Ectodermal cell (in vitro differentiated cells): ENCODE data around the gene CPLANE2.

Source experiments
- H3K27ac ChIP-seq: 2 replicates; pipeline ENCODE4 v1.7.0; 2013; ENCODE audit warnings: mild to moderate bottlenecking, low read depth, low read length; ENCODE audit not compliant: insufficient read depth, poor library complexity, severe bottlenecking
- H3K27me3 ChIP-seq: 2 replicates; pipeline ENCODE4 v1.7.0; 2013; ENCODE audit warnings: mild to moderate bottlenecking, low read length; ENCODE audit not compliant: insufficient read depth, control insufficient read depth, poor library complexity, severe bottlenecking
- H3K36me3 ChIP-seq: one replicate; pipeline ENCODE4 v1.7.0; 2013; ENCODE audit warnings: low read length; ENCODE audit not compliant: control insufficient read depth, insufficient read depth
- H3K4me1 ChIP-seq: one replicate; pipeline ENCODE4 v1.7.0; 2013; ENCODE audit warnings: low read length; ENCODE audit not compliant: control insufficient read depth, insufficient read depth
- H3K4me3 ChIP-seq: 2 replicates; pipeline ENCODE4 v1.7.0; 2013; ENCODE audit warnings: low read depth, low read length, control low read depth; ENCODE audit not compliant: insufficient read depth
- H3K9me3 ChIP-seq: 2 replicates; pipeline ENCODE4 v1.7.0; 2013; ENCODE audit warnings: mild to moderate bottlenecking, low read length, moderate library complexity; ENCODE audit not compliant: control insufficient read depth
- WGBS, 2 experiments: methylation state at CpG; one replicate each; pipeline ENCODE4 v1.1.7; 2013; ENCODE audit warnings: missing lambda C conversion rate in 2 of 2; 5-methylcytosine and 5-hydroxymethylcytosine counted together

CPLANE2 gene

DNA sequence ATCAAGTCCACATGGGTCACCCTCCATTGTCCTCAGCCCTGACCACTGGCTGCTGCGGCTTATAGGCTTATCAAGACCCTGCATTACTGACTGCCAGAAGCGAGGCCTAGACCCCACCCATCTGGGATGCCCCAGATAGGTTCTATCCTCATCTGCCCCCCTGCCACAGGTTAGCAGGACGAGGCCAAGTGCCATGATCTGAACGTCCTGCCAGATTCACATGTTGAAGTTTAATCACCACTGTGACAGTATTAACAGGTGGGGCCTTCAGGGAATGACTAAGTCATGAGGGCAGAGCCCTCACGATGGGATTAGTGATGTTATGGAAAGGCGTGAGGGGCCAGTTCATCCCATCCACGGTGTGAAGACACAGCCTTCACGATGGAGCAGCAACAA lies 6.2 kb upstream of the CPLANE2 start:
- H3K4me1 ChIP-seq = no peaks in the 10 kb centered on the region
- no peak overlapping the region for H3K27ac ChIP-seq
- H3K4me3 ChIP-seq = no peak overlapping the region
- no peaks in the 10 kb centered on the region for H3K27me3 ChIP-seq
- 88 to 93% methylated on average over 8 of the region's 8 CpGs for WGBS, 2 experiments
- H3K36me3 ChIP-seq = no peaks in the 10 kb centered on the region
- H3K9me3 ChIP-seq = no peaks in the 10 kb centered on the region

DNA sequence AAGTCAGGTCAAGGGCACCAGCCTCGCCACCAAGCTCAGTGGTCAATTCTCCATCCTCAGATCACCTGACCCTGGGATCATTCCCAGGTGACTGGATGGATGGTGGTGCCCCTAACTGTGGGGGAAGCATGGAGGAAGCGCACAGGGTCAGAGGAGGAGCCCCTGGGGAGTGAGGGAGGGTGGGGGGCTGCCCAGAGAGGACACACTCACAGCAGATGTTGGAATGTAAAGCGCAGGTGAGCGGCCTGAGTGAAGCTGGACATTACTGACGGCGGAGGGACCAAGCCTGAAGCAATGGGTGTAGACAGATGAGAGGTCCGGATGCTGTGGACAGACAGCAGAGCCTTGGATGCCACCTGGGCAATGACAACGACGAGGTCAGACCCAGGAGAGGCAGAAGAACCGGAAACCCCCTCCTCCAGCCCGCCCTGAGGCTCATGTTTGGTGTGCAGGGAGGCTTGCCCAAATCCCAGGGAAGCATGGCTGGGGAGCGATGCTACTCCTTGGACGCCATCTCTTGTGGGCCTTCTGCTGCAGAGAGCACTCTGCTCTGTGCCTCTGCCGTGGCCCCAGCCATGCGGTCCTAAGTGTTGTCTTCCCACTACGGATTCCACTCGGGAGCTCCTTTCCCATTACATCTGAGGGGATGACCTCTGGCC lies 5.7 kb upstream of the CPLANE2 start:
- WGBS, 2 experiments = 92 to 95% methylated on average over 17 of the region's 17 CpGs
- Histone ChIP-seq H3K27ac (no peak overlapping the region), H3K27me3 (no peaks in the 10 kb centered on the region), H3K4me1 (peaks cover 1% of the 10 kb centered on the region), H3K4me3 (no peak overlapping the region), H3K9me3 (no peaks in the 10 kb centered on the region), H3K36me3 (no peaks in the 10 kb centered on the region)

DNA sequence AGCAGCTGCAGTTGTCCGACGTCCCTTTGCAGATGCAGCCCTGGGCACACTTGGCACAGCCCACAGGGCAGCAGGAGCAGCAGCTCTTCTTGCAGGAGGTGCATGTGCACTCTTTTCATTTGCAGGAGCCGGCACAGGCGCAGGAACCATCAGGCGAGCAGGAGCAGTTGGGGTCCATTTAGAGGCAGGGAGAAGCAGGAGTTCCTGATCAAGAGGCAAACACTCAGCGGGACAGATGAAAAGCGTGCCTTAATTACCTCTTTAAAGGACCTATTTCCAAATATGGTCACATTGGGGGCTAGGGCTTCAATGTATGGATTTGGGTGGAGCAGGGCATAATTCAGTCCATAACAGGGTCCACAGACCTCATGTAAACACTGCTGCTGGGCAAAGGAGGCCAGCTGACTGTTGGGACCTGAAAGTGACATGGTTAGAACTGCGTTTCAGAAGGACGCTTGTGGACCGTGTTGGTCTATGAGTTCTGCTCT lies 4.3 kb upstream of the CPLANE2 start:
- 82 to 83% methylated on average over 10 of the region's 10 CpGs for WGBS, 2 experiments
- Histone ChIP-seq H3K4me3 (no peak overlapping the region), H3K4me1 (peaks cover 9% of the 10 kb centered on the region), H3K27me3 (peaks cover 4% of the 10 kb centered on the region), H3K36me3 (no peaks in the 10 kb centered on the region), H3K9me3 (no peaks in the 10 kb centered on the region), H3K27ac (no peak overlapping the region)

DNA sequence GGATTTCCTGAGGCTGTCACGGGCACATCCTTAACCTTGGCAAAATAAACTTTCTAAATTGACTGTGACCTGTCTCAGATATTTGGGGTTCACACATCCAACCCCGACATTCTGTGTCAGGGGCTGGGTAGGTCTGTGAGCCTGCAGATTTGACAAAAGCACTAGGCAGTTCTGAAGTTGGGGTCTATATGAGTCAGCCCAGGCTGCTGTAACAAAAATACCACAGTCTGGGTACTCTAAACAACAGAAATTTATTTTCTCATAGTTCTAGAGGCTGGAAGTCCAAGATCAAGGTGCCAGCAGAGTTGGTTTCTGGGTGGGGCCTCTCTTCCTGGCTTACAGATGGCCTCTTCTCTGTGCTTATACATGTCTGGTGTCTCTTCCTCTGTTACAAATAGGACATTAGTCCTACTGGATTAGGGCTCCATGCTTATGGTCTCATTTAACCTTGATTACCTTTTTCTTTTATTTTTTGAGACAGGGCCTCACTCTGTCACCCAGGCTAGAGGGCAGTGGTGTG lies 3.0 kb upstream of the CPLANE2 start:
- Histone ChIP-seq H3K27me3 (peaks cover 5% of the 10 kb centered on the region), H3K4me1 (peaks cover 10% of the 10 kb centered on the region), H3K27ac (no peak overlapping the region), H3K4me3 (no peak overlapping the region), H3K9me3 (no peaks in the 10 kb centered on the region), H3K36me3 (no peaks in the 10 kb centered on the region)
- 93 to 97% methylated on average over 2 of the region's 2 CpGs for WGBS, 2 experiments

DNA sequence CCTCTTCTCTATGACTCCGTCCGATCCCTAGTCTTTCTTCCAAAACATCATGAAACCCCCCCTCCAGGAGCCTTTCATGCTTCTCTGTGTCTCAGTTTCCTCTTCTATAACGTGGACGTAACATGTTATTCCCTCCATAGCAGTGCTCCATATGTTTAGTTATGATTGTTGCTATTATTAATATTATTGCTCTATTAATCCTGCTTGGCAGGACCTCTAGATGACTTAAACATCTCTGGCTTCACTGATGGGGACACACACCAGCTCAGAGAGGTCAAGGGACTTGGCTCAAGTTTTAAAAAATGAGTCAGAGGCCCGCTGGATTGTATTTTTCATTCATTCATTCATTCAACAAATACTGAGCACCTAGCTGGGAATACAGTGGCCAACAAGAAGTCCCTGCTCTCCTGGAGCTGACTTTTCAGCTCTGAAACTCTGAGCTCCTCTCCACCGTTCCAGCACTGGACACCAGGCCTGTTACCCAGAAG lies 404 bp upstream of the CPLANE2 start:
- peak overlapping the region; percentile 72 for H3K4me3 ChIP-seq
- H3K4me1 ChIP-seq = peaks cover 10% of the 10 kb centered on the region
- H3K27ac ChIP-seq = no peak overlapping the region
- peaks cover 5% of the 10 kb centered on the region for H3K27me3 ChIP-seq
- H3K9me3 ChIP-seq = no peaks in the 10 kb centered on the region
- H3K36me3 ChIP-seq = no peaks in the 10 kb centered on the region
- WGBS, 2 experiments = 45 to 49% methylated on average over 4 to 5 of the region's 6 CpGs

DNA sequence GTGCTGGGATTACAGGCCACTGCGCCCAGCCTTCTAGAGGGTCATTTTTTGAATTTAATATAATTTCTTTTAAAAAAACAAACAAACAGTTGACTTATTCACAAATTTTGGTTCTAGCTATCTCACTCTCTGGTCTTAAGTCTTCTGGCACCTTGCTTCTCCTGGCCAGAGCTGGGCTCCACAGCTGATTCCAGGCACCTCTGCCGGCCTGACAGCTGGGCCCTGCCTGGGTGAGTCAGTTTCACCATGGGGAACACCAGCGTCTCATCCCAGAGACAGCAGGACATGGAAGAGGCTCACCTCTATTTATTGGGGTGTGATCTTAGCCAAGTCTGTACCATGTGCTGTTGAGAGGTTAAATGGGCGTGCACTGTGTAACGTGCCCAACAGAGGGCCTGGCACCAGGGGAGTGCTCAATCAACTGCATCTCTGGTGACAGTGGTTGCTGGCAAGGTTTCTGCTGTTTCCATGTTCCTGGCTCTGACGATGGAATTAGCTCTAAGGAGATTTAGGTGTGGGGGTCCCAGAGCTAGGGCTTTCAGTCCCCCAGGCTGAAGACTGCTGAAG lies 956 bp downstream of the CPLANE2 start:
- Histone ChIP-seq H3K27ac (no peak overlapping the region), H3K9me3 (no peaks in the 10 kb centered on the region), H3K27me3 (peaks cover 5% of the 10 kb centered on the region), H3K4me3 (peak overlapping the region; percentile 72), H3K4me1 (peaks cover 10% of the 10 kb centered on the region), H3K36me3 (no peaks in the 10 kb centered on the region)
- WGBS, 2 experiments = 49 to 52% methylated on average over 6 of the region's 6 CpGs

DNA sequence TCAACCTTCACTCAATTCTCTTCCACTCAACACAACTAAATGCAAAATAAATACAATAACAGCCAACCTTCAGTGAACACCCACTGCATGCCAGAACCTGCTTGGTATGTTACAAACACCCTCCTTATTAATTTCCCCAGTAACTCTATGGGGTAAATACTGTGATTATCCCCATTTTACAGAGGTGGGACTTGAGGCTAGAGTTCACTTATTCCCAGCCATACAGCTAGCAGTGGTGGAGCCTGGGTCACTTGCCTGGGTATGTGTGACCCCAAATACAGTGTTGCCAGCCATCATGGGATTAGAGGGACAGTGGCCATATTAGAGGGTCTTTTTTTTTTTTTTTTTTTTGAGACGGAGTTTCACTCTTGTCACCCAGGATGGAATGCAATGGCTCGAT lies 1.6 kb downstream of the CPLANE2 start:
- H3K4me3 ChIP-seq = no peak overlapping the region
- 93 to 100% methylated on average over 2 of the region's 2 CpGs for WGBS, 2 experiments
- H3K4me1 ChIP-seq = peaks cover 10% of the 10 kb centered on the region
- no peaks in the 10 kb centered on the region for H3K9me3 ChIP-seq
- H3K27me3 ChIP-seq = peaks cover 5% of the 10 kb centered on the region
- H3K36me3 ChIP-seq = no peaks in the 10 kb centered on the region
- no peak overlapping the region for H3K27ac ChIP-seq

DNA sequence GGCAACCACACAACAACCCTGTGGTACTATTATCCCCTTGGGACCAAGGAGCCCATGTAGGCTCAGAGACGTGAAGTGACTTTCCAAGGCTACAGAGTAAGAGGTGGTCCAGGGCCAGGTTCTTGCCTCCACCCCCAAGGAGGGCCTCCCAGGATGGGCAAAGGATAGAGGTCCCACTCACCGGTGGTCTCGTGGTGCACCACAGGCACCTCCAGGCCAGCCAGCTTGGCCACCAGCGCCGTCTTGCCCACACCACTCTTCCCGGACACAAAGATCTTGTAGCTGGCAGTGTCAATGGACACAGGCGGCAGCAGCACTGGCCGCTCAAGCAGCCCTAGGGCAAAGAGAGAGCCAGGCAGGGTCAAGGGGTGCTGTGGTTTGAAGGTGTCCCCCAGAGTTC lies 3.6 kb downstream of the CPLANE2 start:
- Histone ChIP-seq H3K27me3 (peaks cover 23% of the 10 kb centered on the region), H3K9me3 (no peaks in the 10 kb centered on the region), H3K4me1 (peaks cover 10% of the 10 kb centered on the region), H3K36me3 (no peaks in the 10 kb centered on the region), H3K4me3 (no peak overlapping the region), H3K27ac (no peak overlapping the region)
- 96 to 98% methylated on average over 8 of the region's 8 CpGs for WGBS, 2 experiments

DNA sequence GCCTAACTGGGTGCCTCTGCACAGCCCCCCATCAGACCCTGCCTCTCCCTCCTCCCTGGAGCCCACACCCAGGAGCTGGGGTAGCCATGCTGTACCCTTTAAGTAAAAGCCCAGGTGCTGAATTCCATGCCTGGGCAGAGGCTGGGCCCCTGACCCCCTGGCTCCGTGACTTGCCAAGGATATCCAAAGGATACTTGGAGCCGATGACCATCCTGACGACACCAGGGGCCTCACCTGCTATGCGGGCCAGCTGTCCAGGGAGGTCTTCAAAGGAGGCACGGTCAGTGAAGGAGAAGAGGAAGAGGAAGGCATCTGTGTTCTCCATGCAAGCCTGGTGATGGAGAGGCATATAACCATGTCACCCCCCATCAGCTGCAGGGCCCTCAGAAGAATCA lies 4.7 kb downstream of the CPLANE2 start:
- WGBS, 2 experiments = 93% methylated on average over 5 of the region's 5 CpGs
- peaks cover 8% of the 10 kb centered on the region for H3K4me1 ChIP-seq
- peaks cover 34% of the 10 kb centered on the region for H3K27me3 ChIP-seq
- H3K27ac ChIP-seq = no peak overlapping the region
- H3K4me3 ChIP-seq = no peak overlapping the region
- H3K36me3 ChIP-seq = no peaks in the 10 kb centered on the region
- no peaks in the 10 kb centered on the region for H3K9me3 ChIP-seq
